Astrocyte (in vitro differentiated cells and primary cell): ENCODE results near the gene RPP30.

Experiments
- CTCF ChIP-seq: IDR thresholded peaks from 2 replicates; pipeline ENCODE4 v1.5.1; 2011; ENCODE audit warnings: low read depth, mild to moderate bottlenecking, inconsistent platforms, low read length, moderate library complexity; ENCODE audit not compliant: insufficient read depth
- EZH2 ChIP-seq: IDR thresholded peaks from 2 replicates; pipeline ENCODE4 v1.6.1; 2012; ENCODE audit warnings: mild to moderate bottlenecking, low read length, inconsistent platforms; ENCODE audit not compliant: insufficient read depth

- TF ChIP-seq CTCF (no peak), EZH2 (no peak)
These were observed 34.2 kb downstream of the RPP30 start for GRCh38 chr10:90905925-90906324.
